SH-SY5Y (cell line): ENCODE measurements around the gene S100P.

ENCODE experiments used
- GATA2 ChIP-seq: IDR thresholded peaks from 2 replicates; pipeline ENCODE4 v1.6.1; 2011; ENCODE audit warnings: mild to moderate bottlenecking, low read depth, low read length
- GATA3 ChIP-seq: IDR thresholded peaks from 2 replicates; pipeline ENCODE4 v1.6.1; 2011; ENCODE audit warnings: low read depth, mild to moderate bottlenecking, low read length, moderate library complexity

S100P gene

GRCh38 chr4:6686104-6686787 lies 7.4 kb upstream of the S100P start:
- TF ChIP-seq GATA3 (no peak), GATA2 (no peak)

DNA sequence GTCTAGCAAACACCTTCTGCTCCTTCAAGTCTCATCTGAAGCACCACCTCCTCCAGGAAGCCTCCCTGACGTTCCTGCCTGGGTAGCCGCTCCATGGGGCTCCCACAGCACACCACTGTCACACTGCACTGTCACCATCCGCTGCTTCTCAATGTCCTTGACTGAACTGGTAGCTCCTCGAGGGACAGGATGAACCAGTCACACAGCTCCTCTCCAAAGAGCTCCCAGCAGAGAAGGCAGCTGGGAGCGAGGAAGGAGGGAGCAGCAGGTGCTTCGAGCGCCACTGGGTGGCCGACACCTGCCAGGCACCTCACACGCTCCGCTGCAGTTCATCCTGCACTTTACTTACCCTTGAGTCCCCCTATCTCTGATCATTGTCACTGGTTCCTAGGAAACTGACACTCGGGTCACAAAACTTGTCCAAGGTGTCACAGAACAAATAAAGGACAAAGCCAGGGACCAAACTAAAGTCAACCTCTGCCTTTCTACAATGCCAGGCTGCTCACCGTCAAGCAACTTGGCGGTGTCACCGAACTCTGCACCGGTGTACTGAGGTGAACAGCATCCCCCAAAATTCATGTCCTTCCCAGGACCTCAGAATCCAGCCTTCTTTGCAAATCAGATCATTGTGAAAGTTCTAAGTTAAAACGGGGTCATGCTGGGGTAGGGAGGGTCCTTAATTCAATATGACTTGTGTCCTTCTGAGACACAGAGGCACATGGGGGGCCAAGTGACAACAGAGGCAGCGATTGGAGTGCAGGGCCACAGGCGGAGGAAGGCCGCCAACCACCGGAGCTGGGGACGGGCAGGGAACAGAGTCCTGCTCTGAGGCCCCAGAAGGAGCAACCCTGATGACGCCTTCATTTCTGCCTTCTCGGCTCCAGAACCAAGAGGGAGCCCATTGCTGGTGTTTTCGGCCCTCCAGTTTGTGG lies 5.5 kb upstream of the S100P start:
- no peak for TF ChIP-seq GATA2
- no peak for TF ChIP-seq GATA3

DNA sequence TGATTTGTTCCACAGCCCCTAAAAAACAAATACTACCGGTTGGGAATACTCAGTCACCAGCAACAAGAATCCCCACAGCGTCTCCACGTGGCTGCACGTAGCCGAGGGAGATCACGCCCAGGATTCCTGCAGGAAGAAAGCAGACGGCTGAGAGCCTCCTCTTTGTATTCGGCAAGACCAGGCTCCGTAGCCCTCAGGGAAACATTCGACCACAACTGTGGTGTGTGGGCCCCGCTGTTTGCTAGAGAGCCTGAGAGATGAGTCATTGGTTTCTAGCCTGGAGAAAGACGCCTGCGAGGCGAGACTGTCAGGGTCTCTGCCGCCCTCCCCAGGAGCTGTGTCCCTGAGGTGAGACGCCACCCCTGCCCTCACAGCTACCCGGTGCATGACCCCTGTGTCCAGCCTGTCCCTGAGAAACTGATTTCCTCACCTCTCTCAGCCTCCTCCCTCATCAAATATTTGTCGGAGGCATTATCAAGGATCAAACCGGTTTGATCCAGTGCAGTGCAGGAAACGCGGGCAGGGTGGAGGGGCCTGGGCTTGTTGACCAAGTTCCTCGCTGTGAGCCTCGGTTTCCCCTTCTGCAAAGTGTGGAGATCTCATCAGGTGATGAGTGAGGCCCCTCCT lies 4.7 kb upstream of the S100P start:
- TF ChIP-seq GATA3 (no peak), GATA2 (no peak)

GRCh38 chr4:6689506-6689960 lies 4.1 kb upstream of the S100P start:
- no peak for TF ChIP-seq GATA3
- no peak for TF ChIP-seq GATA2

DNA sequence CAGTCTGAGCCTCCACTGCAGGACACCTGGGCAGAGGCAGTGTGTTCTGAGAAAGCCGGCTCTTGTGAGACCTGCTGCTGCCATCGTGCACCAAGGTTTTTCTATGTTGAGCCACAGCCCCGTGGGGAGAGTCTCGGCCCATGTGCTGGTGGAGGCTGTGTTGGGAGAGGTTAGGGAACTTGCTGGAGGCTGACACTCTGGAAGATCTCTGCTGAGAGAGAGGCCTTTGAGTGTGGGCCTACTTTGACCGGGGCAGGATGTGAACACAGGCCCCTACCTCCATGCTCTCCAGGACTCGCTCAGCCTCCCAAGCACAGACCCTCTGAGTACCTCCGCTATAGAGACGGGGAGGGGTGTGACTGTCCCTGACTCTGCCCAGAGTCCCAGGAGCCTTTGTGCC lies 1.3 kb upstream of the S100P start:
- TF ChIP-seq GATA2, result no peak
- no peak for TF ChIP-seq GATA3

GRCh38 chr4:6692806-6693205 lies 872 bp upstream of the S100P start:
- no peak for TF ChIP-seq GATA2
- TF ChIP-seq GATA3, result no peak

- TF ChIP-seq GATA2 (no peak), GATA3 (no peak)
Observed at GRCh38 chr4:6694177-6694901, 661 bp downstream of the S100P start.

DNA sequence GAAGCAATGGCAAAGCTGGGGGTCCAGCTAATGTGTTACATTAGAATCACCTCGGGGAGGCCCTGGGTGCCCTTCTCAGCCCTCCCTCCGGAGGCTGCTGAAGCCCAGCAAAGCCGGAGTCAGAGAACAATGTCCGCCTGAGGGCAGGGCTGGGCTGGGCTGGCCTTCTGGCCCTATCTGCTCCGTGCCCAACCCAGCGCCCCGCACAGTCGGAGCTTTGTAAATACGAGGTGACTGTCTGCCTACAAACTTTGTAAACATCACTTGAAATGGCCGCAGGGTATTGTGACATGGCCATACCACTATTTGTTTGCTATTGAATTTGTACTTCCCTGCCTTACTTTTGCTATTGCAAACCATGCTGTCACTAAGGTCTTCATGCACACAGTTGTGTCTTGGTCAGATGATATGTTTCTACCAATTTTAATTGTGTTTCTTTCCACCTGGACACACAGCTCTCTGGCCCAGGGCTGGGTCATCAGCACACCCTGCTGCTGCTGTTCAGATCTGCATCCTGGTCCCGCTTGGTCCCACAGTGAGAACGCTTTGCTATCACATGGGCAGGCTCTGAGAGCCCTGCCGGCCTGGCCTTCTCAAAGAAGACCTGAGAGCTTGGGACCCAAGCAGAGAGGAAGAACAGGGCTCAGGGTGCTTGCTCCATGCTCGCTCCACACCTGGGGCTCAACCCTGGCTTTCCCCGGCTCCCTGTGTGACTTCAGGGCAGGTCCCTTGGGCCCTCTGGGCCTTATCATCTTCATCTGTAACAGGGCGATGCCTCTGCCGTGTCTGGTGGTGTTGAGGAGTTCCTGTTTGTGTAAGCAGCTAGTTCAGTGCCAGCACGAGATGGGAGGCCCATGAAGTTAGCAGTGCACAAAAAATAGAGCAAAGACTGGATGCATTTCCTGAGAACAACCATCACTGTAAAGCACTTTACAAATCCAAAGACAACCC lies 2.3 kb downstream of the S100P start:
- TF ChIP-seq GATA2, result no peak
- no peak for TF ChIP-seq GATA3

- no peak for TF ChIP-seq GATA2
- no peak for TF ChIP-seq GATA3
Observed at GRCh38 chr4:6696611-6697010, 2.9 kb downstream of the S100P start.

DNA sequence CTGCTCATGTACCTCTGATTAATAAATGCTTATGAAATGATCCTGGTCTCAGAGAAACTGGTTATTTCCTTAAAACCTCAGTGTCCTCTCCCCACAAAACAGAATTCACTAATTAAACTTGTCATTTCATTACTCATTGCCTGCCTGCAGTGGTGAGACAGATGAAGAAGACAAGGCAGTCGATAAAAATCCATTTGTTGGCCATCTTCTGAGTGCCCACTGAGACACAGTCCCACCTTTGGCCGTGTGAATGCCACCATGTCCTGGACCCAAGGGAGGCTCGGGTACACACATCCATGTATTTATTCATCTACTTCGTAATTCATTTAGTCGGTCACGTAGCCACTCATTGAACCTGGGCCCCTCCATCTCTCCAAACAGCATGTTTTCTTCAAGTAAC lies 3.5 kb downstream of the S100P start:
- TF ChIP-seq GATA2, result no peak
- TF ChIP-seq GATA3, result no peak

- TF ChIP-seq GATA3 (no peak), GATA2 (no peak)
Observed at GRCh38 chr4:6699388-6699787, 5.7 kb downstream of the S100P start.

DNA sequence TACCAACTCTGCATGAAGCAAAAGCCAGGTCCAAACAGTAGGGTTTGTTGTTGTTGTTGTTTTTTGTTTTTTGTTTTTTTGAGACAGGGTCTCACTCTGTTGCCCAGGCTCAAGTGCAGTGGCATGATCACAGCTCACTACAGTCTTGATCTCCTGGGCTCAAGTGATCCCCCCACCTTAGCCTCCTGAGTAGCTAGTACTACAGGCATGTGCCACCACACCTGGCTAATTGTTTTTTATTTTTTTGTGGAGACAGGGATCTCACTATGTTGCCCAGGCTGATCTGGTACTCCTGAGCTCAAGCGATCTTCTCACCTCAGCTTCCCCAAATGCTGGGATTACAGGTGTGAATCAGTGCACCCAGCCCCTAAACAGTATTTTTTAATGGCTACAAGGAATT lies 6.2 kb downstream of the S100P start:
- no peak for TF ChIP-seq GATA3
- no peak for TF ChIP-seq GATA2

DNA sequence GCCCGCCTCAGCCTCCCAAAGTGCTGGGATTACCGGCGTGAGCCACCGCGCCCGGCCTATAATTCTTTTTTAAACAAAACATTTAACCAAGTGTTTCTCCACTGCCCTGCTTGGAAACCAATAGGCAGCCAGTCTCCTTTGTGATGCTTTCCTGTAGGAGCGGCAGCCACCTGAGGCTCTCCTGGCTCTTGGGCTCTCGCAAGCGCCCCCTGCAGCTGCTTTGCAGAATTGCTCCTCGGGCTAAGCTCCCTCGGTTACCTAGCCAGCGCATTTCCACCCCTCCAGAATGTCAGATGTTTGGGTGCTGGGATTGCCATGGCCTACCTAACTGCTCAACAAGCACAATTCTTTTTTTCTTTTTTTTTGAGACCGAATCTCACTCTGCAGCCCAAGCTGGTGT lies 7.7 kb downstream of the S100P start:
- TF ChIP-seq GATA3 (no peak), GATA2 (no peak)

- no peak for TF ChIP-seq GATA2
- TF ChIP-seq GATA3, result no peak
Observed at GRCh38 chr4:6702761-6703160, 9.1 kb downstream of the S100P start.
